ENCODE data around the gene PAX8.

DNA sequence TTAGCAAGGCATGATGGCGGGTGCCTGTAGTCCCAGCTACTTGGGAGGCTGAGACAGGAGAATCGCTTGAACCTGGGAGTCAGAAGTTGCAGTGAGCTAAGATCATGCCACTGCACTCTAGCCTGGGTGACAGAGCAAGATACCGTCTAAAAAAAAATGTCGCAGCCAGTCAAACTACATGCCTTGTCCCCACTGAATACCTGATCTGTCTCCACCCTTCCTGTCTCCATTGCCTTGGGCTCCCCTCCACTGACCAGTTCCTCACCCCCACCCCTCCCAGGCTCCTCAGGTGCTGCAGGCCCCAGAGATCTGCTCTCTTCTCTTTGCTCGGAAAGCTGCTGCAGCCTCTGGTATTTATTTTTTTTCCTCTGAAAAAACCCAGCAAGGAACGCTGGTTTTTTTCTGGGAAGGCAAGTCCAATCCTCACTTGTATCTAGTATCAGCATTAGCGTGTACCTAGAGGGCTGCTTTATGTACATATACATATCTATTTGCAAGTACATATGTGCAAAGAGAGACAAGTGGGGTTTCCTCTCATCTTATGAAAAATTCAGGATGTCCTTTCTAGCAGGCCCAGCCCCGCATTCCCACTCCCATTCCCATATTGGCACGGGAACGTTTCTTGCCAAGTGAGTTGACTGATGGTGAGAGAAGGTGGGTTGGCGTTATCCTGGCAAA, 100.5 kb downstream of the PAX8 start:
- TF ChIP-seq, protein P1, sequence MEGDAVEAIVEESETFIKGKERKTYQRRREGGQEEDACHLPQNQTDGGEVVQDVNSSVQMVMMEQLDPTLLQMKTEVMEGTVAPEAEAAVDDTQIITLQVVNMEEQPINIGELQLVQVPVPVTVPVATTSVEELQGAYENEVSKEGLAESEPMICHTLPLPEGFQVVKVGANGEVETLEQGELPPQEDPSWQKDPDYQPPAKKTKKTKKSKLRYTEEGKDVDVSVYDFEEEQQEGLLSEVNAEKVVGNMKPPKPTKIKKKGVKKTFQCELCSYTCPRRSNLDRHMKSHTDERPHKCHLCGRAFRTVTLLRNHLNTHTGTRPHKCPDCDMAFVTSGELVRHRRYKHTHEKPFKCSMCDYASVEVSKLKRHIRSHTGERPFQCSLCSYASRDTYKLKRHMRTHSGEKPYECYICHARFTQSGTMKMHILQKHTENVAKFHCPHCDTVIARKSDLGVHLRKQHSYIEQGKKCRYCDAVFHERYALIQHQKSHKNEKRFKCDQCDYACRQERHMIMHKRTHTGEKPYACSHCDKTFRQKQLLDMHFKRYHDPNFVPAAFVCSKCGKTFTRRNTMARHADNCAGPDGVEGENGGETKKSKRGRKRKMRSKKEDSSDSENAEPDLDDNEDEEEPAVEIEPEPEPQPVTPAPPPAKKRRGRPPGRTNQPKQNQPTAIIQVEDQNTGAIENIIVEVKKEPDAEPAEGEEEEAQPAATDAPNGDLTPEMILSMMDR (IDR thresholded peaks at IDR 0.05): no peak
- TF ChIP-seq POLR2A (IDR thresholded peaks at IDR 0.05): no peak
